Activated naive CD8-positive, alpha-beta T cell treated with anti-CD3 and anti-CD28 coated beads for 36 hours (primary cell): ENCODE data around the gene C1QTNF6. TPM values are rescaled to one million over a fixed set of nuclear protein-coding genes. Genes with fewer than 3 reads are reported as not detected.
A peak's percentile ranks its signal among the peaks of the same experiment; 100 is the strongest.
"Not testable (repeated sequence)": the region's sequence is repeated elsewhere in the genome, so short reads cannot be mapped to it uniquely, and the experiment has no call there.

Experiments
- DNase-seq: peaks from one replicate; pipeline ENCODE4 v3.0.0; 2021
- H3K27ac Mint-ChIP-seq: one replicate; pipeline ENCODE4 v1.8.0; 2022; ENCODE audit warnings: mild to moderate bottlenecking, moderate library complexity, mixed read lengths
- H3K27me3 Mint-ChIP-seq: one replicate; pipeline ENCODE4 v1.8.0; 2022; ENCODE audit warnings: mild to moderate bottlenecking, mixed read lengths
- H3K36me3 Mint-ChIP-seq: one replicate; pipeline ENCODE4 v1.8.0; 2021; ENCODE audit warnings: mild to moderate bottlenecking, mixed read lengths
- H3K4me1 Mint-ChIP-seq: one replicate; pipeline ENCODE4 v1.8.0; 2021; ENCODE audit warnings: mixed read lengths
- H3K4me3 Mint-ChIP-seq: one replicate; pipeline ENCODE4 v1.8.0; 2022; ENCODE audit warnings: mild to moderate bottlenecking, moderate library complexity, mixed read lengths
- H3K9me3 Mint-ChIP-seq: one replicate; pipeline ENCODE4 v1.8.0; 2022; ENCODE audit warnings: mixed read lengths
- total RNA-seq, 2 experiments: library from RNA; stranded (reverse); gene quantifications; one replicate each; pipeline ENCODE4 v1.2.3, GENCODE V29; 2021

C1QTNF6 gene
- total RNA-seq, 2 experiments from 2014 or later, result 2.7 to 3.2 TPM

DNA sequence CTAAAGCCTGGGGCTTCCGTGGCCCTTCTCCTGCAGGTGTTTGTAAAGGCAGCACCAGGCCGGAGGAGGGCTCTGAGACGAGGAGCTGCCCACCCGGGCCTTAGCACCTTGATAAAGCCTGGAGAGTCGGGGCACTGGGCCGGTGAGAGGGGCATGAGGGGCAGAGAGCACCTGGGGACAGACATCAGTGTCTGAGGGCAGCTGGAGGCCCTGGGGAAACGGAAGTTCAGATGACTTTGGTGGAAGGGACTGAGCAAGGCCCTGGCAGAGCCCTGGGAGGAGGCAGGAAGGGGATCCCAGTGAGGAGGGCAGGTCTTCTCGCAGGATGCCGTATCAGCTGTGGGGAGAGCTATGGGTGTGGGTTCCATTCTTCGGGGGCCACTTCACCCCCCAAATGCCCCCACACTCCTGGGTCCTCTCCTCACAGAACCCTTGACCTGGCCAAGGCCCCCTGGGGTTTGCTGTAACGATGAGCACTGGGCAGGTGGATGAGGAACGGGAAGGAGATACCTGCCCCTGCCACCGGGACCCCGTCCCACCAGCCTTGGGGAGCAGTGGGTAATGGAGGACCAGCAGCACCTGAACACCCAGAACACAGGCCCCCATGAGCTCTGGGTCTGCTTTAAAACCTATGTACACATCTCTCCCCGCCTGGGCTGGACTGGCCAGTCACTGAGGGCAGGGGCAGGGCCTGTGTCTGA, 7.4 kb downstream of the C1QTNF6 start:
- Mint-ChIP-seq H3K36me3 (no peaks in the 10 kb centered on the region), H3K27ac (no peak overlapping the region), H3K4me3 (no peak overlapping the region), H3K9me3 (no peaks in the 10 kb centered on the region), H3K27me3 (no peaks in the 10 kb centered on the region), H3K4me1 (peaks cover 32% of the 10 kb centered on the region)
- no peak for DNase-seq

DNA sequence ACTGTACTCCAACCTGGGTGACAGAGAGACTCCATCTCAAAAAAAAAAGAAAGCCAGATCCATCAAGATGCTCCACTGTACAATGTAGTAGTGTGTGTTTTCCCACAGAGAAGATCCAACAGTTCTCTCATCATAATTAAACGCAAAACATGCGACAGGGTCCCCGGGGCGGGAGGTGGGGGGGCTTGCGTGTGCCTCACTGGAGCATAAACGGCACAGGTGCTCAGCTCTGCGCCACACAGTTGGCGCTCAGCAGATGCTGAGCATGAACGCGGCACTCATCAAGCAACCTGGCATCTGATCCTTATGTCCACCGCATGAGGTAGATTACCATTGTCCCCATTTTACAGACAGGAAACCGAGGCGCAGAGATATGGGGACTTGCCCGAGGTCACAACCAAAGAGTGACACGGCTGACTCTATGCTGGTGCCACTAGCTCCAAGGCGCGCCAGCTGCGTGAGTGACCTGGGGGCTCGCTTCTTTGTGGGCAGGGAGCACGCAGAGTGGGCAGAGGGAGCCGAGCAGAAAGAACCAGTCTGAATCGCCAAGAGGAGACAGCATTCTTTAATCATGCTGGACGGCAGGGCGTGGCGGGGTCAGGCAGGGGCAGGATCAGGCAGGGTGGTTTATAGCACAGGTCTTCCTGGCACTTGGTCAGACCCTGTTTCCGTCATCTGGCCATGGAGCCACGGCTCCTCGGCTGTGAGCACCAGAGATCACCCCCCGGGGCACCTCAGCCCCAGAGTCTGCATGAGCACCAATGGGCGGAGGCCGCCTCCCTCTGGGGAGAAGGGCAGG, 8.2 kb downstream of the C1QTNF6 start:
- no peak for DNase-seq
- H3K27ac Mint-ChIP-seq, result no peak overlapping the region

DNA sequence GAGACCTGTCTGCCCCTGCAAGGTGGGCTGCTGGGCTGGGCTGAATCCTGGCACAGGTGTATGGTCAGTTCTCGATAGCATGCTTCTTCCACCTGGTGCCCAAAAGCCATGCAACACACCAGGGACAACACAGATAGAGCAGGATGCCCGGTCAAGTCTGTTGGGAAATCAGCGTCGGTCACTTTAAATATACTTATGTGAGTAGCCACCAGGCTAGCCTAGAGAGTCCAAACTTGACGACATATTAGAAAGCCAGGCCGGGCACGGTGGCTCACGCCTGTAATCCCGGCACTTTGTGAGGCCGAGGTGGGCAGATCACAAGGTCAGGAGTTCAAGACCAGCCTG, 8.9 kb downstream of the C1QTNF6 start:
- no peaks in the 10 kb centered on the region for H3K9me3 Mint-ChIP-seq
- H3K27ac Mint-ChIP-seq, result no peak overlapping the region
- H3K4me1 Mint-ChIP-seq, result peaks cover 24% of the 10 kb centered on the region
- no peak overlapping the region for H3K4me3 Mint-ChIP-seq
- no peaks in the 10 kb centered on the region for H3K36me3 Mint-ChIP-seq
- DNase-seq, result no peak
- no peaks in the 10 kb centered on the region for H3K27me3 Mint-ChIP-seq

More for the DNA sequence above, 8.2 kb downstream of the C1QTNF6 start:
- Mint-ChIP-seq H3K36me3 (no peaks in the 10 kb centered on the region), H3K4me3 (no peak overlapping the region), H3K27me3 (no peaks in the 10 kb centered on the region), H3K4me1 (peaks cover 28% of the 10 kb centered on the region), H3K9me3 (no peaks in the 10 kb centered on the region)

DNA sequence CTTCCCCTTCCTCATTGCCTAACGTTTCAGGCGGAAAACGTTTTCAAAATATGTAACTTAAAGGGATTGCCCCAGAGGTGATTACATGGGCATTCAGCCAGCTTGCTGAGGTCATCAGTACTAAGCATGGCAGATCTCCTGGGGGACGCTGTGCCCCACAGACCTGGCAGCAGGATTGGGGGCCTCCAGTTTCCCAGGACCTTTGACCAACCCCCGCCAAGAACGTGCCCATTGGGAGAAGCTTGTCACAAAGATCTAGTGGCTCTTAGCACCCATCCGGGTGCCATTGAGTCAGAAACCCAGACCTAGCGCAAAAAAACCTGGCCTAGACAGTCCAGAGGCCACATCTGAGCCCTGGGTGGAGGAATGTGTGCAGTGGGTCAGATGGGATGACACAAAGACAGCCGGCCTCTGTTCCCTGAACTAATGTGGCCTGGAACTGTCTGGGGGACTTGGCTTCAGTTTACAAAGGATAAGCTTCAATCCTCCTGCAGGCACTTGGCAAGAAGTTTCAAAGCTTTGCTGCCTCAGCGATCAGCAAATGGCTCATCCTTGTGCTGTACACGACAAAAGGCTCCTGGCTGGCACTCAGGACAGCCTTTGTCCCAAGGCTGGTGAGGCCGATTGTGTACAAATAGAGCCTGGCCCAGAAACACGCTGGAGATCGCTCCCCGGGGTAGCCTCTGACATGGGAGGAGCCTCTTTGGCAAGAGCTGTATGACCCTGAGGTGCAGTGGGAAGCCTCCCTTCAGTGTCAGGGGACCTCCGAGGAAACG, 9.5 kb downstream of the C1QTNF6 start:
- Mint-ChIP-seq H3K4me1 (peaks cover 22% of the 10 kb centered on the region), H3K9me3 (no peaks in the 10 kb centered on the region), H3K4me3 (no peak overlapping the region), H3K27me3 (no peaks in the 10 kb centered on the region), H3K27ac (no peak overlapping the region), H3K36me3 (no peaks in the 10 kb centered on the region)
- DNase-seq, result no peak

DNA sequence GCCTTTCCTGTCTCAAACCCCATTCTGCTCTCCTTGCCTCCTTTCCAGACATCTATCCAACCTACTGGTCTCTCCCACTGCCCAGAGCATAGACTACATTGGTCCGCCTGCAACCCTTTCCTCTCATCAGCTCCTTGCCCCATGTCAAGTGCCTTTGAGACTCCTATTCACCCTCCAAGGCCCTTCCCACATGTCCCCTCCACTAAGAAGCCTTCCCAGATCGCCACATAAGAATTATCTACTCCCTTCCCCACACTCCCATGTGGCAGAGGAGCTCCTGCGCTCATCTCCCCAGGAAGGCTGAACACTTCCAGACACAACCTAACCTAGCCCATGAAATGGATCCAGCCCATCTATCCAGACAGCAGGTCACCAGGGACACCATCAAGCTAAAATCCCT, 10.3 kb downstream of the C1QTNF6 start:
- Mint-ChIP-seq H3K4me3 (no peak overlapping the region), H3K4me1 (peaks cover 17% of the 10 kb centered on the region), H3K9me3 (no peaks in the 10 kb centered on the region), H3K36me3 (no peaks in the 10 kb centered on the region), H3K27me3 (no peaks in the 10 kb centered on the region), H3K27ac (no peak overlapping the region)
- no peak for DNase-seq

DNA sequence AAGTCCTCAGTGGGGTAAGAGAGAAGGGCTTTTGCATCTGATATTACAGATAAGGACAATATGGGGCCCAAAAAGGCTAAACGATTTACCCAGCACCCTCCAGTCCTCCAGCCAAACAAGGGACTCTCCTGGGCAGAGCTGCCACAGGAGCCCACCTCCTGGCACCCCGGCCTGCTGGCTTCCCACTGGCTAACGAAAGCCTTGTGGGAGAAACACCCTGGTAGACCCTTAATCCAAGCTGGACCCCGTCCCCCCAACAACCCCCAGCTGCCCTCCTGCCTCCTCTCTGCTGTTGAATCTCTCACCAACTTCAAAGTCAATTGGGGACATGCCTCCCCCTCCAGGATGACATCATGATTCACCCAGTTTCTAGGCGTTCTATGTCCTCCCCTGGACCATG, 10.8 kb downstream of the C1QTNF6 start:
- no peak for DNase-seq
- H3K36me3 Mint-ChIP-seq, result no peaks in the 10 kb centered on the region
- H3K4me3 Mint-ChIP-seq, result no peak overlapping the region
- H3K27me3 Mint-ChIP-seq, result no peaks in the 10 kb centered on the region
- peaks cover 17% of the 10 kb centered on the region for H3K4me1 Mint-ChIP-seq
- peak overlapping the region; percentile 89 for H3K27ac Mint-ChIP-seq
- H3K9me3 Mint-ChIP-seq, result no peaks in the 10 kb centered on the region

DNA sequence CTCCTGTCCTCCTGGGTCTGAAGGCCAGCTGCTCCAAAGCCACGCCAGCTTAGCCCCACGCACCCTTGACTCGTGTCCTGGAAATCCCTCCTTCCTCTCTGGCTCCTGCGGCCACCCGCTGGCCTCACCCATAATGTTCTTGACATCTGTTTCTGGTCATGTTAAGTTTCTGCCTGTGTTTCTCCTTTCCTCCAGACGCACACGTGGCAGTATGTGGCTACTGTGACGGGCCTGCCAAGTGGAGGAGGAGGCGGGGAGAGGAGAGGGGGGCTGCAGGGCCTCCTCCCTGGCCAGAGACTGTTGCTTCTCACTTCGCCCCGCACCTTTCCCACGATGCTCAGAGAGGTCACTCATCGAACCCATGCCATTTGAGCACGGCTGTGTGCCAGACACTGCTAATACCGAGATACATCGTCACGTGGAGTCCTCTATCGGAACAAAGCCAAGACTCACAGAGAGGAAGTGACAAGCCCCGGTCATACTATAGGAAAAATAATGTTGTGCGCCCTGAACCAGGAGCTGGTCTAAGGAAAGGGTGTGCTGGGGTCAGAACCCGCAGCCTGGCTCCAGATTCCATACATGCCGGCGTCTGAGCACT, 11.5 kb downstream of the C1QTNF6 start:
- no peak for DNase-seq
- Mint-ChIP-seq H3K4me1 (peaks cover 17% of the 10 kb centered on the region), H3K4me3 (peak overlapping the region; percentile 40), H3K27ac (peak overlapping the region; percentile 89), H3K9me3 (no peaks in the 10 kb centered on the region), H3K27me3 (no peaks in the 10 kb centered on the region), H3K36me3 (no peaks in the 10 kb centered on the region)

DNA sequence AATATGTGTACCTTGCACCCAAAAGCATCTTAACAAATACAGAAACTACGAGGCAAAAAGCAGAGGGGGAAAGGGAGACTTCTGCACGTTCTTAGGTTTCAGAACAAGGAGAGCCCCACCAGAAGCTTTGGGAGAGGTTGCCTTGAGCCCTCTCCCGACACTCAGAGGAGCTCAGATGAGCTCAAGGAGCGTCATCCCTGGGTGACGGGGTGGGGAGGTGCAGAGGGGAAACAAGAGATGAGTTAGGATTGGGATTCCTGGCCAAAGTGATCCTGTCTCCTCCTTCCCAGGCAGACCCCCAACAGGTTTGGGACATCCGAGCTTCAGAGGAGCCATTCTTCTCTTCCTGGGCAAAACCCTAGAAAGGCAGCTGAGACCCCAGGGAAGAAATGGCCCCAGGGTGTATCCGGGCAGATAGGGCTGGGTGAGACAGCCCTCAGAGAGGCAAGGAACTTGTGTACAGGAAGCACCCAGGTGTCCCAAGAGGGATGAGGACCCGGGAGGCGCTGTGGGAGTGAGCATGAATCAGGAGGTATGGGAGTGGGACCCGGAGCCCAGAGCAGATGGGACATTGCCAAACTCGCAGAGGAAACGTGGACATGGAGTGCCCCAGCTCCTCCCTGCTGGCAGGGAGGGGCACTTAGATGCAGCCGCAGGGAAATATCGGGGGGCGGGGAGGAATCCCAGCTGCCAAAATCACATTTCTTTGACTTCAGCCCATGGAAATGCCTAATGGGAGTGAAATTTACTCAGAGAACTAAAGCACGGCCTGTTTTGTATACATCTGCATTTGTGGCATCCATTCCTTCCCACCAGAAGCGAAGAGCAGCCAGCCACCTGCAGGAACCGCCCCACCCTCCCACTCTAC, 12.4 kb downstream of the C1QTNF6 start:
- Mint-ChIP-seq H3K9me3 (no peaks in the 10 kb centered on the region), H3K27ac (no peak overlapping the region), H3K4me3 (no peak overlapping the region), H3K4me1 (peaks cover 17% of the 10 kb centered on the region), H3K27me3 (no peaks in the 10 kb centered on the region), H3K36me3 (no peaks in the 10 kb centered on the region)
- DNase-seq, result no peak

DNA sequence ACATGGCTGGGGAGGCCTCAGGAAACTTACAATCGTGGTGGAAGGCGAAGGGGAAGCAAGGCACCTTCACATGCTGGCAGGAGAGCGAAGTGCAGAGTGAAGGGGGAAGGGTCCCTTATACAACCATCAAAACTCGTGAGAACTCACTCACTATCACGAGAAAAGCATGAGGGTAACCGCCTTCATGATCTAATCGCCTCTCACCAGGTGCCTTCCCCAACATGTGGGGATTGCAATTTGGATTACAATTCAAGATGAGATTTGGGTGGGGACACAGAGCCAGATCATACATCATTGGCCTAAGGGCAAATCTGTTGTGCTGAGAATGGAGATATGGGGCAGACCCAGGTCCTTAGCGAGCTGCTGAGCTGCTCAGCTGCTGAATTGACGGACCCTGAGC, 13.1 kb downstream of the C1QTNF6 start:
- Mint-ChIP-seq H3K4me3 (no peak overlapping the region), H3K36me3 (no peaks in the 10 kb centered on the region), H3K4me1 (peaks cover 19% of the 10 kb centered on the region), H3K27me3 (no peaks in the 10 kb centered on the region), H3K27ac (no peak overlapping the region), H3K9me3 (no peaks in the 10 kb centered on the region)
- DNase-seq, result no peak

DNA sequence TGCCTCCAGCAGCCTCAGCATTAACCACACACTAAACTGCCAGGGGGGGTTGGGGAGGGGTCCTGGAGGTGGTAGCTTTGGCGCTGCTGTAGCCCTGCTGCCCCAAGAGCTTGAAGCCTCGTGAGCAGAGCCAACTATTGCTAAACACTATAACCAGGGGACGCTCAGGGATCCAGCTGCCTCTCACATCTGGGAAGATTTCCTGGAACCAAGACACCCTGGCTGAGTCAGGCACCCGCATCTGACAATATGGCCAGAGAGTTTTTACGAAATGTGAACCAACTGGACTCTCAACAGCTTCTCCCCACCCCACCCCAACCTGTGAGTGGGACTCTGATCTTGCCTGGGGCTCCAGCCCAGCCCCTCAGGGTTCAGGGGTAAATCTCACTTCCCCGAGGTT, 14.3 kb downstream of the C1QTNF6 start:
- Mint-ChIP-seq H3K4me1 (peaks cover 30% of the 10 kb centered on the region), H3K27me3 (no peaks in the 10 kb centered on the region)

DNA sequence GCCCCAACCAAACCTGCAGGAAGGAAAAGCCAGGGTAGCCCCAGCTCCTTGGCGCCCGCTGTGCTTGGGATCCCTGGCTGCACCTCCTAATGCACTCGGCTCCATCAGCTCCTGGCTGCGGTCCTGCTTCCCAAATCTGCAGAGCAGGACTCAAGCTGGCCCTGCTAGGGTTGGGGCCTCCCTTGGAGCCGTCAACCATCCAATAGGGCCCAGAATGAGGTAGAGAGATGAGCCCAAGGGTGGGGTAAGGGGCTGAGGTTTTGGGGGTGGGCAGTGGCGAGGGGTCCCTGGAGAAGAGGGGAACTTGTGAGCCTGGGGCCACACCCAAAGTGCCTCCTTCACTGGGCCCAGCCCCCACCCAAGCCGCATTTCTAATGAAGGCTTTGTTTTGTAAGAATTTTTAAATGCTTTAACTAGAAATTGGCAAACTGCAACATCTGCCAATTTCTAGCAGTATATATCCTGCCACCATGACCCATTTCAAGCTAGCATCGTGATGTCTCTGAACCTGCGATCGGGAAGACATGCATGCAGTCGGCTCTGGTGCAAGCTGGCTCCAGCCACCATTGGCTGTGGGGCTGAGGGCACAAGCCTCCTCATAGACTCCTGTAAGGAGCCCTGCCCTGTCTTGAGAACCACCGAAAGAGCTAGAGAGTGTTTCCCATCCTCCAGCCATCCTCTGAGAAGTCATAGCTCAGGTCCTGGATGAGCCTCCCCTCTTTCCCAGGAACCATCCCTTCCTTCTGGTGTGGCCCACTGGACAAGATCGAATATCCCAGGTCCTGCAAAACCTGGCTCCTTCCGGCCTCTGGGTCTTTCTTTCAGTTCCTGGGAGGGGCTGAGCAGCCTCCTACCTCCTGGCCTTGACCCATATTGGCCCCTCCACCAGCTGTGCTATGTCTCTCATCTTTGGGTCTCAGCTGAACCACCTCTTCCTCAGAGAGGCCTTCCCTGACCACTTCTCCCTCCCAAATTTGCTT, 15.5 kb downstream of the C1QTNF6 start:
- Mint-ChIP-seq H3K36me3 (no peaks in the 10 kb centered on the region), H3K4me1 (peaks cover 41% of the 10 kb centered on the region), H3K27ac (no peak overlapping the region), H3K27me3 (no peaks in the 10 kb centered on the region), H3K9me3 (no peaks in the 10 kb centered on the region), H3K4me3 (no peak overlapping the region)
- no peak for DNase-seq

More for the DNA sequence above, 14.3 kb downstream of the C1QTNF6 start:
- no peaks in the 10 kb centered on the region for H3K9me3 Mint-ChIP-seq
- H3K36me3 Mint-ChIP-seq, result no peaks in the 10 kb centered on the region
- H3K4me3 Mint-ChIP-seq, result no peak overlapping the region
- DNase-seq, result no peak
- no peak overlapping the region for H3K27ac Mint-ChIP-seq

DNA sequence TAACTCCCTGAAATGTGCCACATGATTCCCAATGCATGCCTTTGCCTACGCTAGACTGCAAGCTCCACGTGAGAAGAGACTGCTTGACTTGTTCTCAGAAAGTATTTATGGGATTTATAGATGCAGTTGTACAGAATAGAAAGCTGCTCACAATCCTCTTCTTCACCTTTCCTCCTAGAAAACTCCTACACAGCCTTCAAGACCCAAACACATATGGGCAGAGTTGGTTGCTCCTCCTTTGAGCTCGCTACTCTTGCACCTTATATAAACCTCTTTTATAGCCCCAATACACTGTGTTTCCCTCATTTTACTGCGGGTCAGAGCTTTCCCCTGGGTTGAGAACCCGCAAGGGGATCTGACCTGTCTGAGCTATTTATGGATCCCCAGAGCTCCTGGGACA, 16.4 kb downstream of the C1QTNF6 start:
- DNase-seq, result no peak
- H3K4me3 Mint-ChIP-seq, result no peak overlapping the region
- no peak overlapping the region for H3K27ac Mint-ChIP-seq
- no peaks in the 10 kb centered on the region for H3K9me3 Mint-ChIP-seq
- H3K36me3 Mint-ChIP-seq, result no peaks in the 10 kb centered on the region
- H3K4me1 Mint-ChIP-seq, result peaks cover 41% of the 10 kb centered on the region
- no peaks in the 10 kb centered on the region for H3K27me3 Mint-ChIP-seq

DNA sequence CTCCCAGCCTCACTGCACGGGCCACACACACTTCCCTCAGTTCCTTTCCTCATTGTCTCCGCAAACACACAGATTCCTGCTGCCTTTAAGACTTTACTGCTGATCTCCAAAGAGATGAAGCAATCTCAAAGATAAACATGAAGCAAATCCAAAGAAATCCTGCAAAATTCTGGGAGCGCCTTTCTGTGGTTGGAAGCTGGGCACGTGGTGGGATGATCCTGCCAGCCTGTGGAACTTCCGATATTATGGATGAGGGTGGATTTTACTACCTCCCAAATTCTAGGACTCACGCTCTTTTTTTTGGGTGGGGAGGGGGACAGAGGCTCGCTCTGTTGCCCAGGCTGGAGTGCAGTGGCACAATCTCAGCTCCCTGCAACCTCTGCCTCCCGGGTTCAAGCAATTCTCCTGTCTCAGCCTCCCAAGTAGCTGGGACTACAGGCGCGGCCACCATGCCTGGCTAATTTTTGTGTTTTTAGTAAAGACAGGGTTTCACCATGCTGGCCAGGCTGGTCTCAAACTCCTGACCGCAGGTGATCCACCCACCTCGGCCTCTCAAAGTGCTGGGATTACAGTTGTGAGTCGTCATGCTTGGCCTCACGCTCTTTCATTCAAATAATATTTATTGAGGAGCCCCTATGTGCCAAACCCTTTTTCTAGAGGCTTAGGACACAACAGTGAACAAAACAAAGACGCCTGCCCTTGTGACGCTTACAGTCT, 17.2 kb downstream of the C1QTNF6 start:
- not testable (repeated sequence) for H3K27me3 Mint-ChIP-seq, H3K4me3 Mint-ChIP-seq, H3K36me3 Mint-ChIP-seq, DNase-seq, H3K9me3 Mint-ChIP-seq, H3K27ac Mint-ChIP-seq
- peaks cover 42% of the 10 kb centered on the region for H3K4me1 Mint-ChIP-seq
